Karpas-422 (cell line): ENCODE data around the gene RABGGTA. TPM values are rescaled to one million over a fixed set of nuclear protein-coding genes. Genes with fewer than 3 reads are reported as not detected.
A peak's percentile ranks its signal among the peaks of the same experiment; 100 is the strongest.

Source experiments
- DNase-seq: peaks from one replicate; pipeline ENCODE4 v3.0.0-alpha.2; 2015
- H2AFZ ChIP-seq: fragments of 200-600 bp; sonication (generic); 2 replicates; pipeline ENCODE4 v1.6.1; 2014; ENCODE audit warnings: antibody characterized with exemption, low read length, mixed read lengths
- H3K27ac ChIP-seq: fragments of 200-600 bp; sonication (generic); 2 replicates; pipeline ENCODE4 v1.5.1; 2014; ENCODE audit warnings: mild to moderate bottlenecking, low read length, moderate library complexity
- H3K27me3 ChIP-seq: fragments of 200-600 bp; sonication (generic); 2 replicates; pipeline ENCODE4 v1.6.1; 2014; ENCODE audit warnings: low read length, mixed read lengths
- H3K36me3 ChIP-seq: fragments of 200-600 bp; sonication (generic); 2 replicates; pipeline ENCODE4 v1.6.1; 2014; ENCODE audit warnings: low read length, mixed read lengths; ENCODE audit not compliant: insufficient read depth
- H3K4me1 ChIP-seq: fragments of 200-600 bp; sonication (generic); 2 replicates; pipeline ENCODE4 v1.6.1; 2014; ENCODE audit warnings: mild to moderate bottlenecking, low read length, mixed read lengths
- H3K4me2 ChIP-seq: fragments of 200-600 bp; sonication (generic); 2 replicates; pipeline ENCODE4 v1.6.1; 2014; ENCODE audit warnings: low read length, low read depth, mild to moderate bottlenecking; ENCODE audit not compliant: poor library complexity, severe bottlenecking
- H3K4me3 ChIP-seq: fragments of 200-600 bp; sonication (generic); 2 replicates; pipeline ENCODE4 v1.5.1; 2014; ENCODE audit warnings: mild to moderate bottlenecking, antibody characterized with exemption, low read length, mixed read lengths
- H3K79me2 ChIP-seq: fragments of 200-600 bp; sonication (generic); 2 replicates; pipeline ENCODE4 v1.6.1; 2014; ENCODE audit warnings: mild to moderate bottlenecking, low read length, mixed read lengths
- H3K9ac ChIP-seq: fragments of 200-600 bp; sonication (generic); 2 replicates; pipeline ENCODE4 v1.6.0; 2014; ENCODE audit warnings: low read length
- H3K9me2 ChIP-seq: fragments of 200-600 bp; sonication (generic), shearing (Covaris generic); replicated peaks from 2 replicates; pipeline ENCODE4 v1.6.0; 2014; ENCODE audit warnings: mild to moderate bottlenecking, low read length, moderate library complexity; ENCODE audit not compliant: insufficient read depth
- H3K9me3 ChIP-seq: fragments of 300-700, 200-600 bp; sonication (generic); 2 replicates; pipeline ENCODE4 v1.6.1; 2014; ENCODE audit warnings: low read length, mixed read lengths
- H4K20me1 ChIP-seq: fragments of 200-600 bp; sonication (generic); 2 replicates; pipeline ENCODE4 v1.6.1; 2014; ENCODE audit warnings: mild to moderate bottlenecking, antibody characterized with exemption, low read length, low read depth; ENCODE audit not compliant: insufficient read depth
- total RNA-seq: library from RNA; depleted of rRNA; stranded (reverse); fragments of >200 nt; shearing (Covaris generic); gene quantifications from 2 replicates; pipeline ENCODE4 v1.2.3, GENCODE V29; 2014; ENCODE audit warnings: low replicate concordance

Gene RABGGTA
- total RNA-seq, 1 experiment from 2014 or later = 45.1 TPM

GRCh38 chr14:24271834-24272263 lies 452 bp upstream of the RABGGTA start:
- Histone ChIP-seq H3K4me3 (peak overlapping the region; percentile 80), H3K79me2 (peaks cover 26% of the 10 kb centered on the region), H2AFZ (peak overlapping the region; percentile 18; the same call in 1 of the 2 replicates), H3K4me2 (peak overlapping the region; percentile 96), H3K9me2 (no peaks in the 10 kb centered on the region), H3K36me3 (no peaks in the 10 kb centered on the region), H3K4me1 (peaks cover 38% of the 10 kb centered on the region), H4K20me1 (no peaks in the 10 kb centered on the region), H3K9ac (peak overlapping the region; percentile 86), H3K27ac (peak overlapping the region; percentile 7; the same call in 1 of the 2 replicates), H3K9me3 (no peaks in the 10 kb centered on the region), H3K27me3 (no peaks in the 10 kb centered on the region)
- no peak for DNase-seq

- Histone ChIP-seq H3K4me3 (peak overlapping the region; percentile 80), H3K36me3 (no peaks in the 10 kb centered on the region), H3K9ac (peak overlapping the region; percentile 86), H4K20me1 (no peaks in the 10 kb centered on the region), H3K9me2 (no peaks in the 10 kb centered on the region), H3K27me3 (no peaks in the 10 kb centered on the region), H2AFZ (peak overlapping the region; percentile 36; the same call in 1 of the 2 replicates), H3K79me2 (peaks cover 25% of the 10 kb centered on the region), H3K4me2 (peak overlapping the region; percentile 96), H3K27ac (peak overlapping the region; percentile 76; the same call in 1 of the 2 replicates), H3K9me3 (no peaks in the 10 kb centered on the region), H3K4me1 (peaks cover 38% of the 10 kb centered on the region)
- DNase-seq = no peak
These were observed 762 bp downstream of the RABGGTA start for GRCh38 chr14:24270537-24271133.

- H2AFZ ChIP-seq = no peak overlapping the region
- H3K27ac ChIP-seq = no peak overlapping the region
- H3K79me2 ChIP-seq = peaks cover 20% of the 10 kb centered on the region
- no peaks in the 10 kb centered on the region for H3K9me3 ChIP-seq
- peaks cover 38% of the 10 kb centered on the region for H3K4me1 ChIP-seq
- no peaks in the 10 kb centered on the region for H3K36me3 ChIP-seq
- DNase-seq = no peak
- no peaks in the 10 kb centered on the region for H4K20me1 ChIP-seq
- H3K4me3 ChIP-seq = peak overlapping the region; percentile 80
- H3K9me2 ChIP-seq = no peaks in the 10 kb centered on the region
- H3K4me2 ChIP-seq = peak overlapping the region; percentile 96
- H3K27me3 ChIP-seq = no peaks in the 10 kb centered on the region
- peak overlapping the region; percentile 86 for H3K9ac ChIP-seq
These were observed 1.4 kb downstream of the RABGGTA start for GRCh38 chr14:24269910-24270536.

GRCh38 chr14:24269368-24269767 lies 2.0 kb downstream of the RABGGTA start:
- H4K20me1 ChIP-seq = no peaks in the 10 kb centered on the region
- no peak overlapping the region for H3K27ac ChIP-seq
- no peaks in the 10 kb centered on the region for H3K9me2 ChIP-seq
- H3K9ac ChIP-seq = no peak overlapping the region
- H3K79me2 ChIP-seq = peaks cover 20% of the 10 kb centered on the region
- no peak for DNase-seq
- no peaks in the 10 kb centered on the region for H3K27me3 ChIP-seq
- H3K4me2 ChIP-seq = no peak overlapping the region
- H3K9me3 ChIP-seq = no peaks in the 10 kb centered on the region
- H3K36me3 ChIP-seq = no peaks in the 10 kb centered on the region
- no peak overlapping the region for H2AFZ ChIP-seq
- H3K4me3 ChIP-seq = no peak overlapping the region
- H3K4me1 ChIP-seq = peaks cover 37% of the 10 kb centered on the region

- Histone ChIP-seq H3K4me2 (no peak overlapping the region), H3K9me3 (no peaks in the 10 kb centered on the region), H3K79me2 (peaks cover 20% of the 10 kb centered on the region), H2AFZ (no peak overlapping the region), H3K36me3 (no peaks in the 10 kb centered on the region), H3K27ac (no peak overlapping the region), H4K20me1 (no peaks in the 10 kb centered on the region), H3K9me2 (no peaks in the 10 kb centered on the region), H3K4me1 (peaks cover 26% of the 10 kb centered on the region), H3K27me3 (no peaks in the 10 kb centered on the region), H3K9ac (no peak overlapping the region), H3K4me3 (no peak overlapping the region)
- DNase-seq = no peak
These were observed 3.2 kb downstream of the RABGGTA start for GRCh38 chr14:24268225-24268624.

- no peak overlapping the region for H2AFZ ChIP-seq
- H3K27ac ChIP-seq = no peak overlapping the region
- no peaks in the 10 kb centered on the region for H3K9me3 ChIP-seq
- peaks cover 19% of the 10 kb centered on the region for H3K4me1 ChIP-seq
- no peaks in the 10 kb centered on the region for H4K20me1 ChIP-seq
- no peak overlapping the region for H3K9ac ChIP-seq
- no peak overlapping the region for H3K4me2 ChIP-seq
- no peak overlapping the region for H3K4me3 ChIP-seq
- peaks cover 17% of the 10 kb centered on the region for H3K79me2 ChIP-seq
- no peak for DNase-seq
- no peaks in the 10 kb centered on the region for H3K36me3 ChIP-seq
- no peaks in the 10 kb centered on the region for H3K27me3 ChIP-seq
- H3K9me2 ChIP-seq = no peaks in the 10 kb centered on the region
These were observed 3.9 kb downstream of the RABGGTA start for GRCh38 chr14:24267516-24267915.

GRCh38 chr14:24266344-24267244 lies 4.8 kb downstream of the RABGGTA start:
- no peak overlapping the region for H2AFZ ChIP-seq
- no peaks in the 10 kb centered on the region for H3K9me2 ChIP-seq
- H3K4me3 ChIP-seq = no peak overlapping the region
- no peaks in the 10 kb centered on the region for H3K36me3 ChIP-seq
- no peak overlapping the region for H3K27ac ChIP-seq
- H3K9ac ChIP-seq = no peak overlapping the region
- no peaks in the 10 kb centered on the region for H3K9me3 ChIP-seq
- H3K27me3 ChIP-seq = no peaks in the 10 kb centered on the region
- peaks cover 8% of the 10 kb centered on the region for H3K79me2 ChIP-seq
- H4K20me1 ChIP-seq = no peaks in the 10 kb centered on the region
- no peak overlapping the region for H3K4me2 ChIP-seq
- DNase-seq = no peak
- H3K4me1 ChIP-seq = peaks cover 9% of the 10 kb centered on the region

GRCh38 chr14:24264298-24264697 lies 7.1 kb downstream of the RABGGTA start:
- Histone ChIP-seq H3K27ac (no peak overlapping the region), H3K9ac (no peak overlapping the region), H3K9me3 (no peaks in the 10 kb centered on the region), H3K27me3 (no peaks in the 10 kb centered on the region), H3K9me2 (no peaks in the 10 kb centered on the region), H3K36me3 (no peaks in the 10 kb centered on the region), H2AFZ (no peak overlapping the region), H4K20me1 (no peaks in the 10 kb centered on the region), H3K4me1 (no peaks in the 10 kb centered on the region), H3K79me2 (no peaks in the 10 kb centered on the region), H3K4me3 (no peak overlapping the region), H3K4me2 (no peak overlapping the region)
- no peak for DNase-seq
